OCI-LY3 (cell line): ENCODE data around the gene PMFBP1.

Experiments
- CTCF ChIP-seq: fragments of 200-600, 300-600 bp; sonication (generic); IDR thresholded peaks from 2 replicates; pipeline ENCODE4 v1.5.1; 2014; ENCODE audit warnings: antibody characterized with exemption, low read length, low read depth
- EZH2phosphoT487 ChIP-seq: fragments of 200-600 bp; shearing (Covaris generic); IDR thresholded peaks from 2 replicates; pipeline ENCODE4 v1.6.1; 2018; ENCODE audit warnings: antibody characterized with exemption, mixed run types, low read depth

GRCh38 chr16:72073560-72074230, 98.3 kb downstream of the PMFBP1 start:
- no peak for TF ChIP-seq CTCF
- no peak for TF ChIP-seq EZH2phosphoT487
